ENCODE results near the gene KCNN3. TPM values are rescaled to one million over a fixed set of nuclear protein-coding genes. Genes with fewer than 3 reads are reported as not detected.

Gene KCNN3
- total RNA-seq, 1 donor from 2014 or later, result 0.92 TPM

- no peak overlapping the region for H3K27ac Mint-ChIP-seq (ENCODE audit: unreplicated experiment)
- no peak for DNase-seq (ENCODE audit: low spot score)
- peaks cover 3% of the 10 kb centered on the region for H3K36me3 Mint-ChIP-seq (ENCODE audit: low read depth)
Observed at GRCh38 chr1:154777154-154777553, 92.9 kb downstream of the KCNN3 start.

GRCh38 chr1:154775621-154776605 is 94.2 kb downstream of the KCNN3 start:
- Mint-ChIP-seq H3K4me1 (ENCODE audit: low read depth) (no peaks in the 10 kb centered on the region), H3K27me3 (ENCODE audit: low read depth) (peaks cover 21% of the 10 kb centered on the region), H3K27ac (ENCODE audit: unreplicated experiment) (no peak overlapping the region), H3K4me3 (ENCODE audit: unreplicated experiment) (no peak overlapping the region), H3K36me3 (ENCODE audit: low read depth) (peaks cover 2% of the 10 kb centered on the region), H3K9me3 (ENCODE audit: low read depth) (peaks cover 4% of the 10 kb centered on the region)
- TF ChIP-seq CTCF (IDR thresholded peaks at IDR 0.05), result no peak
- DNase-seq (ENCODE audit: low spot score), result no peak

More at GRCh38 chr1:154777154-154777553, 92.9 kb downstream of the KCNN3 start:
- H3K9me3 Mint-ChIP-seq (ENCODE audit: low read depth), result peaks cover 4% of the 10 kb centered on the region
- no peak overlapping the region for H3K4me3 Mint-ChIP-seq (ENCODE audit: unreplicated experiment)
- peaks cover 24% of the 10 kb centered on the region for H3K27me3 Mint-ChIP-seq (ENCODE audit: low read depth)
- no peak for TF ChIP-seq CTCF (IDR thresholded peaks at IDR 0.05)
- no peaks in the 10 kb centered on the region for H3K4me1 Mint-ChIP-seq (ENCODE audit: low read depth)

GRCh38 chr1:154774175-154774855 is 95.8 kb downstream of the KCNN3 start:
- Mint-ChIP-seq H3K4me1 (ENCODE audit: low read depth) (no peaks in the 10 kb centered on the region), H3K4me3 (ENCODE audit: unreplicated experiment) (no peak overlapping the region), H3K9me3 (ENCODE audit: low read depth) (peaks cover 4% of the 10 kb centered on the region), H3K27me3 (ENCODE audit: low read depth) (peaks cover 21% of the 10 kb centered on the region), H3K27ac (ENCODE audit: unreplicated experiment) (no peak overlapping the region), H3K36me3 (ENCODE audit: low read depth) (peaks cover 2% of the 10 kb centered on the region)
- no peak for TF ChIP-seq CTCF (IDR thresholded peaks at IDR 0.05)
- no peak for DNase-seq (ENCODE audit: low spot score)

- no peak for DNase-seq (ENCODE audit: low spot score)
- Mint-ChIP-seq H3K4me1 (ENCODE audit: low read depth) (peaks cover 1% of the 10 kb centered on the region), H3K27ac (ENCODE audit: unreplicated experiment) (no peak overlapping the region), H3K27me3 (ENCODE audit: low read depth) (peaks cover 21% of the 10 kb centered on the region), H3K9me3 (ENCODE audit: low read depth) (no peaks in the 10 kb centered on the region), H3K36me3 (ENCODE audit: low read depth) (peaks cover 2% of the 10 kb centered on the region), H3K4me3 (ENCODE audit: unreplicated experiment) (no peak overlapping the region)
- no peak for TF ChIP-seq CTCF (IDR thresholded peaks at IDR 0.05)
Observed at GRCh38 chr1:154773551-154773950, 96.5 kb downstream of the KCNN3 start.
